HG02798 (cell line): ENCODE results near the gene ZBTB49.
A peak's percentile ranks its signal among the peaks of the same experiment; 100 is the strongest.
"Not testable (repeated sequence)": the region's sequence is repeated elsewhere in the genome, so short reads cannot be mapped to it uniquely, and the experiment has no call there.

Experiments used
- ATAC-seq: cut with Tn5 transposase; IDR thresholded peaks from one replicate; pipeline ENCODE4 v1.9.1; 2021; ENCODE audit warnings: mild to moderate bottlenecking; ENCODE audit not compliant: unreplicated experiment, poor library complexity

ZBTB49 gene, protein sequence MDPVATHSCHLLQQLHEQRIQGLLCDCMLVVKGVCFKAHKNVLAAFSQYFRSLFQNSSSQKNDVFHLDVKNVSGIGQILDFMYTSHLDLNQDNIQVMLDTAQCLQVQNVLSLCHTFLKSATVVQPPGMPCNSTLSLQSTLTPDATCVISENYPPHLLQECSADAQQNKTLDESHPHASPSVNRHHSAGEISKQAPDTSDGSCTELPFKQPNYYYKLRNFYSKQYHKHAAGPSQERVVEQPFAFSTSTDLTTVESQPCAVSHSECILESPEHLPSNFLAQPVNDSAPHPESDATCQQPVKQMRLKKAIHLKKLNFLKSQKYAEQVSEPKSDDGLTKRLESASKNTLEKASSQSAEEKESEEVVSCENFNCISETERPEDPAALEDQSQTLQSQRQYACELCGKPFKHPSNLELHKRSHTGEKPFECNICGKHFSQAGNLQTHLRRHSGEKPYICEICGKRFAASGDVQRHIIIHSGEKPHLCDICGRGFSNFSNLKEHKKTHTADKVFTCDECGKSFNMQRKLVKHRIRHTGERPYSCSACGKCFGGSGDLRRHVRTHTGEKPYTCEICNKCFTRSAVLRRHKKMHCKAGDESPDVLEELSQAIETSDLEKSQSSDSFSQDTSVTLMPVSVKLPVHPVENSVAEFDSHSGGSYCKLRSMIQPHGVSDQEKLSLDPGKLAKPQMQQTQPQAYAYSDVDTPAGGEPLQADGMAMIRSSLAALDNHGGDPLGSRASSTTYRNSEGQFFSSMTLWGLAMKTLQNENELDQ

GRCh38 chr4:4289941-4290850 is at the start of gene ZBTB49, which contains the start of gene LYAR:
ZBTB49 (plus strand) TSS chr4:4290251; CDS start chr4:4299946, 9,695 bp downstream.
LYAR (minus strand) TSS chr4:4290154; CDS start chr4:4283742, 6,412 bp downstream.
- peak; percentile 89 for ATAC-seq

- no peak for ATAC-seq
Measured at GRCh38 chr4:4245172-4245571, 44.9 kb upstream of the ZBTB49 start.

DNA sequence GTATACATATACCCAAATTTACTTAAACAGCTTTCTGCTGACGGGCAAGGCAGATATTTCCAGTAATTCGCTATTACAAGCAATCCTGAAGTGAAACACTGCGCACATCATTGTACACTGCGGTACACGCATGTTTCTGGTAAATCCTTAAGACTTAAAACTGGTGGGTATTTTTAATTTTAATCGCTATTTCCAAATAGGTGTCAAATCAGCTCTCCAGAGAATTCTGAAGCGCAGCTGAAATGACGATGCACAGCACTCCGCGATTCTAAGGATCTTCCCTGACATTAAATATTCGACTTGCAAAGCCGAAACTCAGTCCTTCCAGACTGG is 42.4 kb upstream of the ZBTB49 start:
- ATAC-seq = no peak

GRCh38 chr4:4248029-4248884 is 41.8 kb upstream of the ZBTB49 start, which contains the start of gene TMEM128:
TMEM128 (minus strand) TSS chr4:4248223; CDS start chr4:4248202, 21 bp downstream.
- ATAC-seq = peak; percentile 99

- no peak for ATAC-seq
Measured at GRCh38 chr4:4248885-4249203, 41.2 kb upstream of the ZBTB49 start.

DNA sequence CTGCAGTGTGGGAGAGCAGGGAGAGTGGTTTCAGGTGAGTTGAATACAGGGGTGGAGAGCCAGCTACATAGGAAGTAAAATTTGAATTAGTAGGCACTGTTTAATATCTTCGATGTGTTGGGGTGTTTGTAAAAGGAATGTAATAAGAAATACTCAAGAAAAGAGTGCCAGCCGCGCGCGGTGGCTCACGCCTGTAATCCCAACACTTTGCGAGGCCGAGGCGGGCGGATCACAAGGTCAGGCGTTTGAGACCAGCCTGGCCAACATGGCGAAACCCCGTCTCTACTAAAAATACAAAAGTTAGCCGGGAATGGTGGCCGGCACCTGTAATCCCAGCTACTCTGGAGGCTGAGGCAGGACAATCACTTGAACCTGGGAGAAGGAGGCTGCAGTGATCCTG is 40.7 kb upstream of the ZBTB49 start:
- ATAC-seq = not testable (repeated sequence)

DNA sequence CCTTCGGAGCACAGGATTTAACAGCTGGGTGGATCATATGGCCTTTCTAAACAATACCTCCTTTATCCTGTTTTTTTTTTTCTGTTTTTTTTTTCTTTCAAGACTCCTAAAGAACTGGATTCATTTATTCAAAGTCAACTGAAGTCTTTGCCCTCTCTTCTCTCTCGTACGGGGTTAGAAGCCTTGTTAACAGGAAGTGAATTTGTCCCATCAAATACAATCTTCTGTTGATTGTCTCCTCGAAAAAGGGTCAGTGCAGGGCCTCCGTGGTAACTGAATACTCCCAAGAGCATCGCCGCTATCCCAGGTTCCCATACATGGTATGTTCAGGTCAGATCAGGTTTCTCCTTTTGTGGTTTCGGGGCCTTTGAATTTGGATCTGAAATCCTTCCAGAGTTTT is 40.2 kb upstream of the ZBTB49 start:
- ATAC-seq = no peak

GRCh38 chr4:4254199-4254598 is 35.9 kb upstream of the ZBTB49 start:
- no peak for ATAC-seq

DNA sequence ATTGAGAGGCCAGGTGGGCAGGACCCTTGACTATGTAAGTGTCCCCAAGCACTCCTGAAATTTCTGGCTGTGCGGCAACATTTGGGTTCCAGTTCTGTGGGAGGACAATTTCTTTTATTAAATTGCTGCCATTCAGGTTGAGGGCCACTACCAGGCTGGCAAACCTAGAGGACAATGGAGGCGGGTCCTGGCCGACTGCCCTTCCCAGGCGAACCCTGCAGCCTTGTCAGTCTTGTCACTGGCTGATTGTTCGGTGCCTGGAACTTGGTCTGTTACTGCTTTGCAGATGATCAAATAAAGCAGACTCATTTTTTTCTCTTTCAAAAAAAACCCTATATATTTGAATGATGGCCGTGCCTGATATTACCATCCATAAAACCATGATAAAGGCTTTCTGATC is 35.4 kb upstream of the ZBTB49 start:
- ATAC-seq = no peak

- no peak for ATAC-seq
Measured at GRCh38 chr4:4256799-4257198, 33.3 kb upstream of the ZBTB49 start.

- ATAC-seq = not testable (repeated sequence)
Measured at GRCh38 chr4:4257705-4258104, 32.3 kb upstream of the ZBTB49 start.

DNA sequence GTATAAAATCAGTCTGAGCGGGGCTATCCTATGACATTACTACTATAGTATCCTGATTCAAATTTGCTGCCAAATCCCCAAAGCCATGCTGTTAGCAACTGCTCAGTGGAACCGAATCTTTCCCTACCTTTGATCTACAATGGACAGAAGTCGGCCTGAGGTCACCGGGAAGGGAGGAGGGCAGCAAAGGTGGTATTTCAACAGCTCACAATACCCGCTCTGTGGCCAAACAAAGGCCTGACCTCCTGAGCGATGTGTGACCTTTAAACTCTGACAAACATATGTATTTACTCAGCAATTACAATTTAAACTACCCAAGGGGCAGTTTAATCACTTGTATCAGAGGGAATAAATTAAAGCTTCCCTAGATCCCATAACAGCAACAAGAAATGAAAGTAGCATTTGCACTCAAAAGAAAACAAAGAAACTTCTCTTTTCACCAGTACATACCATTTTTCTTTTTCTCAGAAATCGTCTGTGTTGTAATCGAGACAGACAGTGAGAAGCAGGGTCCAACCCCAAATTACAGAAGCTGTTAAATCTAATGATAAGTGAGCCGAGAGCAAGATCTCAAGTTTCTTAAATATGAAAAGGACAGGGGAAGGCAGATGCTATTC is 30.5 kb upstream of the ZBTB49 start:
- no peak for ATAC-seq

DNA sequence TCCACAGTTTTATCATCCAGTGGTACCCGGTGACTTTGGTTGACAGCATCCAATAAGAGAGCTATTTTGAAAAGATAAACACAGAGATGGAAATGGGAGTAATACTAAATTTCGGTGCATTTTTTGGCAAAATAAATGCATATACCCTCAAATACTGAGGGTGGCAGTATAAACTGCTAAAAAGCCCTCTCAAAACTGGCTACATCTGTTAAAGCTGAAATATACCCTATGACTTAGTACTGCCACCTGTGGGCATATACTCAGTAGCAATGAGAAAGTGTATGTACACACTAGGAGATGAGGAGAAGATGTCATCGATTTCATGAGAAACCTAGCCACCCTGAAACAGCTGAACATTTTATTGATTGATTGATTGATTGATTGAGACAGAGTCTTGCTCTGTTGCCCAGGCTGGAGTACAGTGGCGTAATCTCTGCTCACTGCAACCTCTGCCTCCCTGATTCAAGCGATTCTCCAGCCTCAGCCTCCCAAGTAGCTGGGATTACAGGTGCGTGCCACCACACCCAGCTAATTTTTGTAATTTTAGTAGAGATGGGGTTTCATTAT is 29.8 kb upstream of the ZBTB49 start:
- no peak for ATAC-seq

DNA sequence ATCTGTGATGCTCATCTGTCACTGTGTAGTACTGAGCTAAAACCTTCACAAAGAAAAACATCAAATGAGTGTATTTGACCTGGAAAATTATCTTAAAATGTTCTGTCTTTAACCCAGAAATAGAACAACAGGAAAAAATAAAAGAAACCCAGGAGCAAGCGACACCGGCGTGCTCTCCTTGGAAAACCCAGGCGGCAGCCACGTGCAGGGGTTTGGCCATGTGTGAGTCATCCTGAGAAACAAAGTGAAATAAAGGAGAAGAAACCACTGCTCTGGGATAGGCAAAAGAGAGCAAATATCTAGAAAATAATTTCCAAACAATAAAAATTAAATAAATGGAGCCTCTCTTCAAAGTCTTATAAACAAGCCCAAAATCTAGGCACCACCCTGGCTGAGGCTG is 22.1 kb upstream of the ZBTB49 start:
- ATAC-seq = no peak

- ATAC-seq = no peak
Measured at GRCh38 chr4:4268776-4269175, 21.3 kb upstream of the ZBTB49 start.

DNA sequence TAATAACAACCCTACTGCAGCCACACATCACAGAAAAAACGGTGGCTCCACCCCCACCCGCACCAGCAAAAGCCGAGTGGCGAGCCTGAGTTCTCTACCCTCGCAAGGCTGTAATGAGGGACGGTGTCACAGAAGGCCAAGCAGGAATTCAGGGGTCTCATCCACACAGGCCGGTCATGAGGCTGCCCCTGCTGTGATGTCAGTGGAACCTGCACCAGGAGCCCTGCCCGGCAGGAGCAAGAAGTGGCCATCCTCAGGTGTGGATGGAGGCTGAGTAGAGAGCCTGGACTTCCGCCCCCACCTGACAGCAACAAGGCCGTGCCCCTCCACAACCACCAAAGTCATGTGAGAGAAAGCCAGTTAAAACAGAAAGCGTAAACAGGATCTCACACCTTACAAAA is 20.7 kb upstream of the ZBTB49 start:
- ATAC-seq = no peak

- ATAC-seq = no peak
Measured at GRCh38 chr4:4269856-4270255, 20.2 kb upstream of the ZBTB49 start.

- no peak for ATAC-seq
Measured at GRCh38 chr4:4270529-4270928, 19.5 kb upstream of the ZBTB49 start.

GRCh38 chr4:4271912-4272311 is 18.1 kb upstream of the ZBTB49 start:
- ATAC-seq = no peak
